ENCODE data around the gene ELFN2.

- no peak for TF ChIP-seq CTCF (IDR thresholded peaks at IDR 0.05)
- no peak for TF ChIP-seq POLR2A (IDR thresholded peaks at IDR 0.05)
Measured at GRCh38 chr22:37404091-37404490, 23.2 kb downstream of the ELFN2 start.

All from breast epithelium (tissue), 3 donors.